ENCODE data around the gene CA14.
"Not testable (repeated sequence)": the region's sequence is repeated elsewhere in the genome, so short reads cannot be mapped to it uniquely, and the experiment has no call there.

Gene CA14

DNA sequence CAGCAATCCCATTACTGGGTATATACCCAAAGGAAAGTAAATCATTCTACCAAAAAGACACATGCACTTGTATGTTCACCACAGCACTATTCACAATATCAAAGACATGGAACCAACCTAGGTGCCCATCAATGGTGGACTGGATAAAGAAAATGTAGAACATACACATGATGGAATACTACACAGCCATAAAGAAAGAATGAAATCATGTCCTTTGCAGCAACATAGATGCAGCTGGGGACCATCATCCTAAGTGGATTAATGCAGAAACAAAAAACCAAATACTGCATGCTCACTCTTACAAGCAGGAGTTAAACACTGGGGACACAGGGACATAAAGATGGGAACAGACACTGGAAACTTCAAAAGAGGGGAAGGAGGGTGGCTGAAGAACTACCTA, 30.3 kb upstream of the CA14 start:
- no peak for TF ChIP-seq JUND (IDR thresholded peaks at IDR 0.05; ENCODE audit: low read depth)
- DNase-seq (ENCODE audit: low read depth in 1 of 2, low spot score in 1 of 2), result no peak
- in situ Hi-C loops (cut with HindIII; ENCODE audit: low pct_unique_long_range_greater_than_20kb, low sequenced_read_pairs), result no loop called here

DNA sequence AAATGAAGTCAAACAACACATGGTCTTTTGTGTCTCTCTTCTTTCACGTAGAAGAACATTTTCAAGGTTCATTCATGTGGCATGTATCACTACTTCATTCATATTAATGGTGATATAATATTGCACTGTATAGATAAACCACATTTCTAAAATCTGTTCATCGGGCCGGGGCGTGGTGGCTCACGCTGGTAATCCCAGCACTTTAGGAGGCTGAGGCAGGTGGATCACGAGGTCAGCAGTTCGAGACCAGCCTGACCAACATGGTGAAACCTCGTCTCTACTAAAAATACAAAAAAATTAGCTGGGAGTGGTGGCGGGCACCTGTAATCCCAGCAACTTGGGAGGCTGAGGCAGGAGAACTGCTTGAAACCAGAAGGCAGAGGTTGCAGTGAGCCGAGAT, 29.3 kb upstream of the CA14 start:
- DNase-seq (ENCODE audit: low read depth in 1 of 2, low spot score in 1 of 2); in situ Hi-C loops (cut with HindIII; ENCODE audit: low pct_unique_long_range_greater_than_20kb, low sequenced_read_pairs): not testable (repeated sequence)

DNA sequence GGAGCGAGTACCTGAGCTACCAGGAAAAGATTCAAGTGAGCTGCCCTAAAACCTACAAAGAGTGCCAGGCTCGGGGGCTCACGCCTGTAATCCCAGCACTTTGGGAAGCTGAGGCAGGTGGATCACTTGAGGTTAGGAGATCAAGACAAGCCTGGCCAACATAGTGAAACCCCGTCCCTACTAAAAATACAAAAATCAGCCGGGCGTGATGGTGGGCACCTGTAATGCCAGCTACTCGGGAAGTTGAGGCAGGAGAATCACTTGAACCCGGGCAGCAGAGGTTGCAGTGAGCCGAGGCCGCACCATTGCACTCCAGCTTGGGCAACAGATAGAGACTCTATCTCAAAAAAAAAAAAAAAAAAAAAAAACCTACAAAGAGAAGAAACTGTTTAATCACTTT, 24.7 kb upstream of the CA14 start:
- DNase-seq (ENCODE audit: low read depth in 1 of 2, low spot score in 1 of 2); in situ Hi-C loops (cut with HindIII; ENCODE audit: low pct_unique_long_range_greater_than_20kb, low sequenced_read_pairs): not testable (repeated sequence)

DNA sequence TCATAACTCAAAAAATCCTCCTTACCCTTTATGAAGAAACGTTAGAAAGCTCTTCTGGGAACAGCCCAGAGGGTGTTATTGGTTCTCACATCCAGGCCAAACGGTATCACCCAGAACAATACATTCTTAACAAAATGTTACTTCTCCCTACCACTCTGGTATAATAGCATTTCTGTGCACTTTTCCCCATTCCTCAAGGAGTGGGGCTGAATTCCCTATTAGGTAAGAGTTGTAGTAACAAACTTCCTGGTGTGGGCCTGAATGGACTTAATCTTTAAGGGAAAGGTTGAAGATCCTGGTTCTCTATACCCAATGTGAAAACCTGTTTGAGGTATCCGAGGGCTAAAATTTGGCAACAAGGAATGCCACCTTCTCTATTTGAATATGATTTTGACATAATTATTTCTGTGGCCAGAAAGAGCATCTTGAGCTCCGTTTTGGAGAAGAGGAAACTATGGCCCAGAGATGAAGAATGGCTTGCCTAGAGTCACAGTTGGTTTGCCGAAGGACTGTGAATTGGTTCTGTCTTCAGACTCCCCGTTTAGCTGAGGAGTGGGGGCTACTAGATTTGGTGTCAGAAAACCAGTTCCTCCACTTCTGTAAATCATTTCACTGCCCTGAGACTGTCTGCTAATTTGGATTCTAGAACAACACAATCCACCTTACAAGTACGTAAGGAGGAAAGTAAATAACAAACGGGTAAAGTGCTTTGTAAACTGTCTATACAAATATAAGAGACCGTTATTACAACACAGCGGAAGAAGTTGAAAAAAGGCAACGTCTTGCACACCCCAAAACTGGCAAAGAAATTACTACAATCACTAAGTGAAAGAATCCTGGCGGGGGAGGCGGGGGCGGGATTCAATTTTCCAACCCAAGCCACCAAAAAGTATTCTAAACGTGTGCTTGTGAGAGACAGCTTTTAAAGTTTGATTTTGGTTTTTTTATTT, 23.9 kb upstream of the CA14 start:
- no peak for TF ChIP-seq JUND (IDR thresholded peaks at IDR 0.05; ENCODE audit: low read depth)
- DNase-seq (ENCODE audit: low read depth in 1 of 2, low spot score in 1 of 2), result peak; percentile 27 to 54
- in situ Hi-C loops (cut with HindIII; ENCODE audit: low pct_unique_long_range_greater_than_20kb, low sequenced_read_pairs), result no loop called here

DNA sequence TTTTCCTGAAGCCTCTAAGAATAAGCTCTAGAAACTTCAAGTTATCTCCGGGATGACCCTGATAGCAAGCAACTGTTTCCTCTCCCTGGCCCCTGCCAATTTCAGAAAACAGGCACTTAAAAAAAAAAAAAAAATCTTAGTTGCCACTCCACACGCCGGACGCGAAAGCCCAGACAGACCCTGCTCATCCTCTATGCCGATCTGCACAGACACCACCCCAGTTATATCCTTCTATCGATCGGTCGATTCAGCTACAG, 23.3 kb upstream of the CA14 start:
- TF ChIP-seq JUND (IDR thresholded peaks at IDR 0.05; ENCODE audit: low read depth), result no peak
- in situ Hi-C loops (cut with HindIII; ENCODE audit: low pct_unique_long_range_greater_than_20kb, low sequenced_read_pairs), result no loop called here
- no peak for DNase-seq (ENCODE audit: low read depth in 1 of 2, low spot score in 1 of 2)

DNA sequence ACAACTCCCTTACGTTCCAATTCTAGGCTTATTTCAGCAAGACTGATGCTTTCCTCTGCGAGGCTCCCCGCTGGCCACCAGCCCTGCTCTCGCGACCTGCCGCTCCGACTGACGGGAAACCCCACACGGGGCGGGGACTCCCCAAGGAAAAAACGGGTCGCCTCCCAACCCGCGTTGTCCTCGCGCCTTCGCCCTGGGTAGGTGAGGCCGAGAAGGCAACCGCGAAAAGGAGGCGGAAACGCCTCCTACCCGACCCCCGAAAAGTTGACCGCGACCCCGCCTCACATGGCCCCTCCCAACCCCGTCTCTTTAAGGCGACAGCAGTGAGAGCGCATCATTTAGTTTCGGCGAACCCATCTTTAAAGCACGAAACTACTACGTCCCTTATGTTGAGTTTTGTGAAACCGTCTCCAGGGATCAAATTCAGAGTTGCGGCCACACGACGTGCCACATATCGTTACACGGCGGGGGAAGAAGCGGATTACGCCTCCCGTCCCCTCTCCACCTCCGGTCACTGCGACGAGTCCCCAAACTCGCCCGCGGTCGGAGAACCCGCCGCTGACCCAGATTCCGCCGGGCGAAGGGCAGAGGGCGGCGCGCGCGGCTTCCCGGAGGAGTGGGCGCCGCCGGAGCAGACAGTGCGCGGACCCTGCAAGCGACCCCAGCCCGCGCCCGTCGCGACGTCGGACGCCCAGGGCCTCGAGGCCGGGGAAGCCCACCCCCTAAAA, 22.8 kb upstream of the CA14 start:
- in situ Hi-C loops (cut with HindIII; ENCODE audit: low pct_unique_long_range_greater_than_20kb, low sequenced_read_pairs), result no loop called here
- DNase-seq (ENCODE audit: low read depth in 1 of 2, low spot score in 1 of 2), result peak; percentile 72 to 77
- TF ChIP-seq JUND (IDR thresholded peaks at IDR 0.05; ENCODE audit: low read depth), result no peak

DNA sequence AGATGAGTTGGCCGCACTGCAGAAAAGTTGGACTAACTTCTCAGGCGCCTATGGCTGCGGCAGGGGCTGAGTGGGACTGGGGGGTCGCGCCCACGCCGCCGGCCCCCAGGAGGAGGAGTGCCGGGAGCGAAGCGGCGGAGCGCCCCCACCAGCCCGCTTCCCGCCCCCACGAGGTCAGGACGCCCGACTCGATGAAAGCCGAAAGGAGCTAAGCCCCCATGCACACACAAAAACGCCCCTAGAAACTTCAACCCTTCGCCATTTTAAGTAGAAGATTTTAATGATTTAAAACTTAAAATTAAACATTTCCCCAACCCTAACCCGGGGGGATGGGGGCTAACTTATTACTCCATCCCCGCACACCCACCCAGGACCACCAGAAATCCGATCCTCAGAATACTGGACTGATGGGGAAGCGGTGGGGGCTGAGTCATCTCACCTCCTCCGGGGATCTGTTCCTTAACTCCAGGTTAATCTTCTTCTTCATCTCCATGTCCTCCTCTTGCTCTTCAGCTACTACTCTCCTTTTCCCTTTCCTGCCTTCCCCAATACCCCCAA, 22.2 kb upstream of the CA14 start:
- peak in 1 of 2 experiments; percentile 51 for DNase-seq (ENCODE audit: low read depth in 1 of 2, low spot score in 1 of 2)
- TF ChIP-seq JUND (IDR thresholded peaks at IDR 0.05; ENCODE audit: low read depth), result no peak
- in situ Hi-C loops (cut with HindIII; ENCODE audit: low pct_unique_long_range_greater_than_20kb, low sequenced_read_pairs), result no loop called here

DNA sequence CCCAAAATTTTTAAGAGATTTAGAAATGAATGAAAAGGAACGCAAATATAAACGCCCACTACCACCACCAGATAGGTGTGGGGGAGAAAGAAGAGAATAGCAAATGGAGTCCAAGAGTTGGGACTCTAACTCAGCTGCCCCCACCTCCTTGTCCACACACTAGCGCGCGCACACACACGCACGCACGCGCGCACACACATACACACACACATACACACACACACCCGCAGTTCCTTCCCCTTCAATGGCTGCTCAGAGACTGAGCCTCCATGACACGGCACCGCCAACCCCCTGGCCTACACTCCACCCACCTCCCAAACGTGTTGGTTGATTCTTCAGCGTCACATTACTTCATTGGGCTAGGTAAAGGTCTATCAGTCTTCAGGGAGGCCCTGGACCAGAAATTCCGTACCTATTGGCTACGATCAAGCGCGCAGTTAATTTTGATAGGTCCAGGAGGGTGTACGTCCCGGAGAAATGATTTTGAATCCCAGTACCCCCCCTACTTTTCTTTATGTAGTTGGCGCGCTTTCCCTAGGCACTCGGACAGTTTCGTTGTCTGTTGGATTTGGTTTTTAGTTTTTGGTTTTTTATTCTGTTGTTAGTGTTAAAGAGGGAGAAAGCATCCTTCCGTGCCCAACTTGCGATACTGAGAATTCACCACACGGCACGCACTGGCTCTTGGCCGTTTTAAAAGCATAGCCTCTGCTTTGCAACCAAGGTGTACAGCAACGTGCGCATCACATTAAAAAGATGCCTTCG, 21.5 kb upstream of the CA14 start, which contains the start of gene ANP32E:
ANP32E (minus strand) TSS at position 261 of the 762 bp plus-strand sequence. CDS start 326 bp downstream, outside the sequence.
- no peak for TF ChIP-seq JUND (IDR thresholded peaks at IDR 0.05; ENCODE audit: low read depth)
- in situ Hi-C loops (cut with HindIII; ENCODE audit: low pct_unique_long_range_greater_than_20kb, low sequenced_read_pairs), result no loop called here
- DNase-seq (ENCODE audit: low read depth in 1 of 2, low spot score in 1 of 2), result peak; percentile 99 to 100

DNA sequence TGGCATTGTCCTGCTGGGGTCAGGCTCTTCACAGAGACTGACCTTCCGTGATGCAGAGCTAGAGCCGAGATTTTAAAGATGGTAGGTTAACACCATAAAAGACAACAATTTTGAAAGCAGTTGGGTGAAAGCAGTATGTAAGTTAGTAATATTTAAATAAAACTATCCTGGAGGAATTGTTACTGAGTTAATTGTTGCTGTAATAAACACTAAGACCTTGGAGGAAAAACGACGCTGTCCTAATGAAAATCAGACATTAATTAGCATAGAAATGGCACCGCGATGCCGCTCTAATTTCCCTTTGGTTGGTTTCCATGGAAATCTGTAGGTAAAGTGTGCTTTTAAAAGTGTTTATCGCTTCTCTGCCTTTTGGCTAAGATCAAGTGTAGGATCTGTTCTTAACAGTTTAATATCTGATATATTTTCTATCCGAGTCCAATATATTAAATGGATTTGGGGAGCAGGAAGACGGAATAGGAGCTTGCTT, 20.9 kb upstream of the CA14 start:
- TF ChIP-seq JUND (IDR thresholded peaks at IDR 0.05; ENCODE audit: low read depth), result no peak
- no peak for DNase-seq (ENCODE audit: low read depth in 1 of 2, low spot score in 1 of 2)
- in situ Hi-C loops (cut with HindIII; ENCODE audit: low pct_unique_long_range_greater_than_20kb, low sequenced_read_pairs), result no loop called here

DNA sequence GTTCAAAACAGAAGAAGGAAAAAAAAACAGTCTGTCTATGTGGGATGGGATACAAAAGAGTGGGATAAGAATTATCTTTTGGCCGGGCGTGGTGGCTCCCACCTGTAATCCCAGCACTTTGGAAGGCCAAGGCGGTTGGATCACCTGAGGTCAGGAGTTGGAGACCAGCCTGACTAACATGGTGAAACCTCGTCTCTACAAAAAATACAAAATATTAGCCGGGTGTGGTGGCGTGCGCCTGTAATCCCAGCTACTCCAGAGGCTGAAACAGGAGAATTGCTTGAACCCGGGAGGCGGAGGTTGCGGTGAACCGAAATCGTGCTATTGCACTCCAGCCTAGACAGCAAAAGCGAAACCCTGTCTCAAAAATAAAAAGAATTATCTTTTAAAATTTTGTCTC, 20.4 kb upstream of the CA14 start:
- in situ Hi-C loops (cut with HindIII; ENCODE audit: low pct_unique_long_range_greater_than_20kb, low sequenced_read_pairs); DNase-seq (ENCODE audit: low read depth in 1 of 2, low spot score in 1 of 2): not testable (repeated sequence)

DNA sequence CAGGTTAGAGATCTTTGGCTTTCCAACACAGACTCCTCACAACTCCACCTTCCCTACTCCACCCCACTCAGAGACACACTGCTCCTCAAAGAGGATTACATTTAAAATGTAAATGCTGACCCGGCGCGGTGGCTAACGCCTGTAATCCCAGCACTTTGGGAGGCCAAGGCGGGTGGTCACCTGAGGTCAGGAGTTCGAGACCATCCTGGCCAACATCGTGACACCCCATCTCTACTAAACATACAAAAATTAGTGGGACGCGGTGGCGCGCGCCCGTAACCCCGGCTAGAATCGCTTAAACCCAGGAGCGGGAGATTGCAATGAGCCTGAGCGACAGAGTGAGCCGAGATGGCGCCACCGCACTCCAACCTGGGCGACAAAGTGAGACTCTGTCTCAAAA, 19.8 kb upstream of the CA14 start:
- DNase-seq (ENCODE audit: low read depth in 1 of 2, low spot score in 1 of 2), result no peak
- no peak for TF ChIP-seq JUND (IDR thresholded peaks at IDR 0.05; ENCODE audit: low read depth)
- in situ Hi-C loops (cut with HindIII; ENCODE audit: low pct_unique_long_range_greater_than_20kb, low sequenced_read_pairs), result no loop called here

DNA sequence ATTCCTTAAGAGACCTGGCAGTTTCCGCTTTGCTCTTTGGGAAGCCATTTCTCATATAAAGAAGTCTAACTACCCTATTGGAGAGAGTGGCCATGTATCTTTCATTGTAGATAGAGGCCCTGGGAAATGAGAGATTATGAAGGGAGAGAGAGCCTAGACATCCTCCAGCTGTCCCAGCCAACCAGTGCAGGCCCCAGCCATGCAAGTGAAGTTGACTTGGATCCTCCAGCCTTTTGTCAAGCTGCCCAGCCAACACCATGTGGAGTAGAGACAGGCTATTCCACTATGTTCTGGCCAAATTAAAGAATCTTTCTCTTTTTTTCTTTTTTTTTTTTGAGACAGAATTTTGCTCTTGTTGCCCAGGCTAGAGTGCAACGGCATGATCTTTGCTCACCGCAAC, 14.6 kb upstream of the CA14 start:
- no peak for TF ChIP-seq JUND (IDR thresholded peaks at IDR 0.05; ENCODE audit: low read depth)
- in situ Hi-C loops (cut with HindIII; ENCODE audit: low pct_unique_long_range_greater_than_20kb, low sequenced_read_pairs), result no loop called here
- no peak for DNase-seq (ENCODE audit: low read depth in 1 of 2, low spot score in 1 of 2)
